GM12865 (cell line): ENCODE measurements around the gene UNC13D.

Experiments used
- DNase-seq: peaks from one replicate; pipeline ENCODE4 v3.0.0; 2010; ENCODE audit warnings: low read depth
- H3K4me3 ChIP-seq: 2 replicates; pipeline ENCODE4 v1.5.1; 2011; ENCODE audit warnings: mild to moderate bottlenecking, low read depth, low read length, control low read depth
- CTCF ChIP-seq: IDR thresholded peaks from 2 replicates; pipeline ENCODE4 v1.5.1; 2011; ENCODE audit warnings: low read length, control low read depth, low read depth, inconsistent platforms; ENCODE audit not compliant: insufficient read depth; ENCODE audit errors: missing control alignments

The UNC13D gene

GRCh38 chr17:75828741-75829140 lies 15.5 kb downstream of the UNC13D start:
- H3K4me3 ChIP-seq = no peak overlapping the region
- DNase-seq = no peak
- no peak for TF ChIP-seq CTCF

GRCh38 chr17:75828076-75828400 lies 16.2 kb downstream of the UNC13D start:
- TF ChIP-seq CTCF = no peak
- peak overlapping the region; percentile 44 for H3K4me3 ChIP-seq
- DNase-seq = no peak

GRCh38 chr17:75827308-75828075 lies 16.7 kb downstream of the UNC13D start:
- peak overlapping the region; percentile 44 for H3K4me3 ChIP-seq
- peak; percentile 80 for DNase-seq
- peak; percentile 76 for TF ChIP-seq CTCF

- TF ChIP-seq CTCF = no peak
- DNase-seq = no peak
- H3K4me3 ChIP-seq = no peak overlapping the region
Measured at GRCh38 chr17:75826561-75827307, 17.5 kb downstream of the UNC13D start.

GRCh38 chr17:75825748-75826370 lies 18.3 kb downstream of the UNC13D start:
- TF ChIP-seq CTCF = no peak
- H3K4me3 ChIP-seq = no peak overlapping the region

GRCh38 chr17:75825149-75825552 lies 19.1 kb downstream of the UNC13D start:
- DNase-seq = no peak
- no peak for TF ChIP-seq CTCF
- no peak overlapping the region for H3K4me3 ChIP-seq

More at GRCh38 chr17:75825748-75826370, 18.3 kb downstream of the UNC13D start:
- DNase-seq = no peak

- no peak for TF ChIP-seq CTCF
- DNase-seq = no peak
Measured at GRCh38 chr17:75824666-75825065, 19.5 kb downstream of the UNC13D start.

More at GRCh38 chr17:75824666-75825065, 19.5 kb downstream of the UNC13D start:
- H3K4me3 ChIP-seq = no peak overlapping the region
